Spleen (tissue), 11 donors: Measurements from ENCODE around the gene STK36. TPM values are rescaled to one million over a fixed set of nuclear protein-coding genes. Genes with fewer than 3 reads are reported as not detected.
A peak's percentile ranks its signal among the peaks of the same experiment; 100 is the strongest.

Experiments
- DNase-seq: peaks from one replicate; pipeline ENCODE4 v3.0.0-alpha.2; 2020
- H3K27ac ChIP-seq, 8 donors: fragments of 200-600 bp; sonication (generic) in 7 of 8; 1 replicate in 4 of 8; 2 replicates in 4 of 8; pipeline versions ENCODE4 v1.5.0 to v1.8.0; 2016 to 2021; ENCODE audit warnings: inconsistent platforms in 4 of 8, mild to moderate bottlenecking in 4 of 8, moderate library complexity in 1 of 8
- H3K27me3 ChIP-seq, 7 donors: fragments of 200-600 bp; sonication (generic) in 6 of 7; replicated peaks in 1 of 7; 1 replicate in 4 of 7; 2 replicates in 3 of 7; pipeline versions ENCODE4 v1.5.0 to v1.8.0; 2016 to 2021; ENCODE audit warnings: inconsistent platforms in 3 of 7, mild to moderate bottlenecking in 1 of 7
- H3K36me3 ChIP-seq, 6 donors: fragments of 200-600 bp; sonication (generic) in 5 of 6; 1 replicate in 4 of 6; 2 replicates in 2 of 6; pipeline versions ENCODE4 v1.5.0 to v1.8.0; 2016 to 2021; ENCODE audit warnings: inconsistent platforms in 2 of 6
- H3K4me1 ChIP-seq, 6 donors: fragments of 200-600 bp; sonication (generic) in 5 of 6; 1 replicate in 3 of 6; 2 replicates in 3 of 6; pipeline versions ENCODE4 v1.5.0 to v1.8.0; 2016 to 2021; ENCODE audit warnings: inconsistent platforms in 3 of 6
- H3K4me3 ChIP-seq, 8 donors: fragments of 200-600 bp; sonication (generic) in 7 of 8; 1 replicate in 4 of 8; 2 replicates in 4 of 8; pipeline versions ENCODE4 v1.5.0 to v1.8.0; 2016 to 2021; ENCODE audit warnings: inconsistent platforms in 4 of 8, mild to moderate bottlenecking in 4 of 8, moderate library complexity in 2 of 8
- H3K9me3 ChIP-seq, 8 donors: fragments of 200-600 bp; sonication (generic) in 7 of 8; 1 replicate in 4 of 8; 2 replicates in 4 of 8; pipeline versions ENCODE4 v1.5.0 to v1.8.0; 2016 to 2021; ENCODE audit warnings: inconsistent platforms in 4 of 8
- CTCF ChIP-seq, 11 experiments: fragments of 200-600 bp in 7 of 11; fragments of 450-650 bp in 4 of 11; sonication (generic) in 4 of 11; IDR thresholded peaks in 8 of 11; conservative IDR thresholded peaks in 3 of 11; 1 replicate in 7 of 11; 2 replicates in 4 of 11; pipeline versions ENCODE4 v1.4.0 to v1.8.0; 2016 to 2021; ENCODE audit warnings: antibody characterized with exemption in 11 of 11, inconsistent platforms in 4 of 11, mild to moderate bottlenecking in 1 of 11
- POLR2A ChIP-seq, 3 donors: fragments of 450-650 bp; IDR thresholded peaks; one replicate each; pipeline ENCODE4 v1.5.1; 2017; ENCODE audit warnings: antibody characterized with exemption in 3 of 3, mild to moderate bottlenecking in 1 of 3
- POLR2AphosphoS5 ChIP-seq, 3 donors: sonication (generic); formaldehyde crosslinking; IDR thresholded peaks; one replicate each; pipeline ENCODE4 v1.5.1; 2017; ENCODE audit warnings: antibody characterized with exemption in 3 of 3
- WGBS, 5 donors: extraction: QIAGEN DNeasy Blood & Tissue Kit in 3 of 5; methylation state at CpG; one replicate each; pipeline versions ENCODE4 v1.1.5 to v1.1.7; 2013 to 2018; 5-methylcytosine and 5-hydroxymethylcytosine counted together
- intact Hi-C: fragments of 100-400 bp; cut with DNase I; formaldehyde crosslinking; loops from one replicate; pipeline ENCODE4 v1.15.0; 2023; ENCODE audit warnings: low total_unique reads
- polyA plus RNA-seq, 3 donors: library from polyadenylated mRNA; stranded (reverse); fragments of 200-250 nt; gene quantifications; one replicate each; pipeline ENCODE4 v1.2.1, GENCODE V29; 2013
- total RNA-seq, 7 donors: library from RNA; depleted of rRNA in 3 of 7; stranded (reverse); fragments of >200 nt in 3 of 7; fragmentation: NEBNext Ultra II Directional in 4 of 7; extraction: Animal tissue kit (Norgen Biotek cat#: 25700) in 4 of 7; gene quantifications; one replicate each; pipeline versions ENCODE4 v1.1.0 to v1.2.1, GENCODE V29; 2016 to 2021
- donor health status: healthy with polysubstance abuse.
- donor health status: DM: no; HTN: no; CAD: no; lungs with moderate emphysema.
- donor health status: DM: no; HTN: no; CAD: no.
- donor health status: Bipolar disorder and iron deficiency.
- donor health status: healthy.
- donor health status: DM: no; HTN: no; CAD: no.
- donor health status: DM: yes; HTN: yes; CAD: no.

Gene STK36
- total and polyA plus RNA-seq, 10 donors: 10.7 to 46.8 (median 22.9) TPM

- Histone ChIP-seq H3K27me3 (no peaks in the 10 kb centered on the region), H3K4me1 (peaks cover 16 to 55% (median 22%) of the 10 kb centered on the region in 6 donors), H3K36me3 (peaks cover 3 to 70% (median 50%) of the 10 kb centered on the region in 6 donors), H3K4me3 (peak within 1 kb of the TSS; percentile 84 to 100 (median 96)), H3K27ac (peak within 1 kb of the TSS; percentile 40 to 90 (median 78)), H3K9me3 (no peaks in the 10 kb centered on the region)
- intact Hi-C loops: loop anchor here (5.0 kb wide), 1 partner anchor 252 kb away; no protein-coding TSS in a partner anchor
- DNase-seq: peak; percentile 98
- TF ChIP-seq POLR2AphosphoS5 (IDR thresholded peaks at IDR 0.05) (peak; percentile 82 to 86 (median 84)), CTCF (IDR thresholded peaks at IDR 0.05 in 8 of 11, conservative IDR thresholded peaks at IDR 0.05 in 3 of 11) (no peak), POLR2A (IDR thresholded peaks at IDR 0.05) (peak in 1 of 3 donors; percentile 12)
- 0 to 1% (median 0%) methylated on average over 32 to 49 of the region's 49 CpGs for WGBS, 5 donors
These were observed 12.5 kb upstream of the STK36 start, which contains the start of the genes BCS1L and ZNF142 for GRCh38 chr2:218659258-218659987. TSS of gene BCS1L (plus strand) at chr2:218659683. CDS start at chr2:218660988, 1,305 bp downstream. TSS of gene ZNF142 (minus strand) at chr2:218659623. CDS start at chr2:218656429, 3,194 bp downstream.

GRCh38 chr2:218659988-218660358 is 11.9 kb upstream of the STK36 start:
- H3K27ac ChIP-seq: peak overlapping the region in 7 of 8 donors; percentile 29 to 90 (median 80)
- 11 to 22% (median 19%) methylated on average over 8 of the region's 8 CpGs for WGBS, 5 donors
- no peaks in the 10 kb centered on the region for H3K9me3 ChIP-seq
- H3K27me3 ChIP-seq: no peaks in the 10 kb centered on the region
- H3K36me3 ChIP-seq: peaks cover 3 to 70% (median 50%) of the 10 kb centered on the region in 6 donors
- intact Hi-C loops: loop anchor here (5.0 kb wide), 1 partner anchor 253 kb away; no protein-coding TSS in a partner anchor
- no peak for TF ChIP-seq POLR2AphosphoS5 (IDR thresholded peaks at IDR 0.05)
- TF ChIP-seq POLR2A (IDR thresholded peaks at IDR 0.05): no peak
- TF ChIP-seq CTCF (IDR thresholded peaks at IDR 0.05 in 8 of 11, conservative IDR thresholded peaks at IDR 0.05 in 3 of 11): no peak
- peak overlapping the region; percentile 84 to 100 (median 96) for H3K4me3 ChIP-seq
- DNase-seq: no peak
- H3K4me1 ChIP-seq: peaks cover 16 to 49% (median 22%) of the 10 kb centered on the region in 6 donors

GRCh38 chr2:218662377-218662776 is 9.5 kb upstream of the STK36 start:
- DNase-seq: no peak
- Histone ChIP-seq H3K9me3 (no peaks in the 10 kb centered on the region), H3K4me1 (peaks cover 16 to 32% (median 21%) of the 10 kb centered on the region in 6 donors), H3K27ac (no peak overlapping the region), H3K27me3 (no peaks in the 10 kb centered on the region), H3K36me3 (peaks cover 3 to 70% (median 60%) of the 10 kb centered on the region in 6 donors), H3K4me3 (no peak overlapping the region)
- intact Hi-C loops: no loop called here
- WGBS, 5 donors: 88 to 96% (median 91%) methylated on average over 7 of the region's 7 CpGs
- TF ChIP-seq POLR2AphosphoS5 (IDR thresholded peaks at IDR 0.05) (no peak), CTCF (IDR thresholded peaks at IDR 0.05 in 8 of 11, conservative IDR thresholded peaks at IDR 0.05 in 3 of 11) (no peak), POLR2A (IDR thresholded peaks at IDR 0.05) (no peak)

- DNase-seq: no peak
- 88 to 97% (median 89%) methylated on average over 3 to 10 of the region's 10 CpGs for WGBS, 5 donors
These were observed 9.1 kb upstream of the STK36 start for GRCh38 chr2:218662827-218663226.

More at GRCh38 chr2:218662827-218663226, 9.1 kb upstream of the STK36 start:
- peaks cover 16 to 28% (median 20%) of the 10 kb centered on the region in 6 donors for H3K4me1 ChIP-seq
- peaks cover 3 to 70% (median 64%) of the 10 kb centered on the region in 6 donors for H3K36me3 ChIP-seq
- H3K27ac ChIP-seq: no peak overlapping the region
- H3K27me3 ChIP-seq: no peaks in the 10 kb centered on the region
- no peak for TF ChIP-seq POLR2A (IDR thresholded peaks at IDR 0.05)
- no peak for TF ChIP-seq CTCF (IDR thresholded peaks at IDR 0.05 in 8 of 11, conservative IDR thresholded peaks at IDR 0.05 in 3 of 11)
- no peak for TF ChIP-seq POLR2AphosphoS5 (IDR thresholded peaks at IDR 0.05)
- intact Hi-C loops: no loop called here
- H3K4me3 ChIP-seq: no peak overlapping the region
- no peaks in the 10 kb centered on the region for H3K9me3 ChIP-seq
